Epithelial cell of proximal tubule (primary cell): ENCODE data around the gene HMGN4. TPM values are rescaled to one million over a fixed set of nuclear protein-coding genes. Genes with fewer than 3 reads are reported as not detected.
A peak's percentile ranks its signal among the peaks of the same experiment; 100 is the strongest.

ENCODE experiments used
- DNase-seq: peaks from one replicate; pipeline ENCODE4 v3.0.0-alpha.2; 2011; ENCODE audit warnings: low read depth
- H3K4me3 ChIP-seq: 2 replicates; pipeline ENCODE4 v1.5.1; 2011; ENCODE audit warnings: low read depth, mild to moderate bottlenecking, low read length
- CTCF ChIP-seq: conservative IDR thresholded peaks from 2 replicates; pipeline ENCODE4 v1.5.1; 2012; ENCODE audit warnings: low read depth, mild to moderate bottlenecking, low read length
- total RNA-seq: library from RNA; depleted of rRNA; stranded (reverse); fragments of >200 nt; gene quantifications from 2 replicates; pipeline ENCODE4 v1.2.3, GENCODE V29; 2015

Gene HMGN4
- total RNA-seq, 1 donor from 2014 or later: 60.4 TPM

- H3K4me3 ChIP-seq: no peak overlapping the region
- DNase-seq: no peak
- no peak for TF ChIP-seq CTCF
These were observed 23.6 kb downstream of the HMGN4 start for GRCh38 chr6:26561533-26562466.

- no peak for DNase-seq
- TF ChIP-seq CTCF: no peak
- no peak overlapping the region for H3K4me3 ChIP-seq
These were observed 25.3 kb downstream of the HMGN4 start for GRCh38 chr6:26563488-26563887.

- TF ChIP-seq CTCF: peak; percentile 40
- peak; percentile 68 for DNase-seq
- H3K4me3 ChIP-seq: peak overlapping the region; percentile 67
These were observed 30.7 kb downstream of the HMGN4 start for GRCh38 chr6:26568601-26569432.

- DNase-seq: no peak
- no peak for TF ChIP-seq CTCF
- peak overlapping the region; percentile 67 for H3K4me3 ChIP-seq
These were observed 31.2 kb downstream of the HMGN4 start for GRCh38 chr6:26569433-26569764.

GRCh38 chr6:26570027-26570809 is 32.1 kb downstream of the HMGN4 start:
- TF ChIP-seq CTCF: no peak
- no peak overlapping the region for H3K4me3 ChIP-seq
- no peak for DNase-seq

- peak; percentile 76 for DNase-seq
- H3K4me3 ChIP-seq: peak overlapping the region; percentile 65
- TF ChIP-seq CTCF: no peak
These were observed 33.6 kb downstream of the HMGN4 start for GRCh38 chr6:26571592-26572296.
